WERI-Rb-1 (cell line): Measurements from ENCODE around the gene WNK1.

Experiments used
- DNase-seq: peaks from one replicate; pipeline ENCODE4 v3.0.0-alpha.2; 2020
- H3K27ac ChIP-seq: fragments of 250-450 bp; sonication (Bioruptor Pico); 2 replicates; pipeline ENCODE4 v1.5.1; 2020; ENCODE audit warnings: mild to moderate bottlenecking, moderate library complexity
- H3K27me3 ChIP-seq: fragments of 250-450 bp; sonication (Bioruptor Pico); 2 replicates; pipeline ENCODE4 v1.5.1; 2021; ENCODE audit warnings: mild to moderate bottlenecking, low read depth, moderate library complexity; ENCODE audit not compliant: insufficient read depth, severe bottlenecking
- H3K36me3 ChIP-seq: fragments of 250-450 bp; sonication (Bioruptor Pico); 2 replicates; pipeline ENCODE4 v1.5.1; 2020; ENCODE audit warnings: mild to moderate bottlenecking, moderate library complexity
- H3K4me3 ChIP-seq: 2 replicates; pipeline ENCODE4 v1.5.1; 2011; ENCODE audit warnings: low read depth, mild to moderate bottlenecking, control low read depth, low read length
- H3K9me3 ChIP-seq: fragments of 250-450 bp; sonication (Bioruptor Pico); 2 replicates; pipeline ENCODE4 v1.5.1; 2021; ENCODE audit warnings: mild to moderate bottlenecking, moderate library complexity; ENCODE audit not compliant: severe bottlenecking
- TF ChIP-seq, protein P1 (sequence below): IDR thresholded peaks from 2 replicates; pipeline ENCODE4 v1.5.1; 2011; ENCODE audit warnings: low read depth, mild to moderate bottlenecking, control low read depth, inconsistent platforms, low read length

WNK1 gene

GRCh38 chr12:936377-937345 lies 184.3 kb downstream of the WNK1 start:
- no peaks in the 10 kb centered on the region for H3K27me3 ChIP-seq
- no peak overlapping the region for H3K4me3 ChIP-seq
- TF ChIP-seq, protein P1, sequence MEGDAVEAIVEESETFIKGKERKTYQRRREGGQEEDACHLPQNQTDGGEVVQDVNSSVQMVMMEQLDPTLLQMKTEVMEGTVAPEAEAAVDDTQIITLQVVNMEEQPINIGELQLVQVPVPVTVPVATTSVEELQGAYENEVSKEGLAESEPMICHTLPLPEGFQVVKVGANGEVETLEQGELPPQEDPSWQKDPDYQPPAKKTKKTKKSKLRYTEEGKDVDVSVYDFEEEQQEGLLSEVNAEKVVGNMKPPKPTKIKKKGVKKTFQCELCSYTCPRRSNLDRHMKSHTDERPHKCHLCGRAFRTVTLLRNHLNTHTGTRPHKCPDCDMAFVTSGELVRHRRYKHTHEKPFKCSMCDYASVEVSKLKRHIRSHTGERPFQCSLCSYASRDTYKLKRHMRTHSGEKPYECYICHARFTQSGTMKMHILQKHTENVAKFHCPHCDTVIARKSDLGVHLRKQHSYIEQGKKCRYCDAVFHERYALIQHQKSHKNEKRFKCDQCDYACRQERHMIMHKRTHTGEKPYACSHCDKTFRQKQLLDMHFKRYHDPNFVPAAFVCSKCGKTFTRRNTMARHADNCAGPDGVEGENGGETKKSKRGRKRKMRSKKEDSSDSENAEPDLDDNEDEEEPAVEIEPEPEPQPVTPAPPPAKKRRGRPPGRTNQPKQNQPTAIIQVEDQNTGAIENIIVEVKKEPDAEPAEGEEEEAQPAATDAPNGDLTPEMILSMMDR, result no peak
- peaks cover 9% of the 10 kb centered on the region for H3K36me3 ChIP-seq
- H3K9me3 ChIP-seq, result no peaks in the 10 kb centered on the region
- no peak overlapping the region for H3K27ac ChIP-seq
- DNase-seq, result no peak

DNA sequence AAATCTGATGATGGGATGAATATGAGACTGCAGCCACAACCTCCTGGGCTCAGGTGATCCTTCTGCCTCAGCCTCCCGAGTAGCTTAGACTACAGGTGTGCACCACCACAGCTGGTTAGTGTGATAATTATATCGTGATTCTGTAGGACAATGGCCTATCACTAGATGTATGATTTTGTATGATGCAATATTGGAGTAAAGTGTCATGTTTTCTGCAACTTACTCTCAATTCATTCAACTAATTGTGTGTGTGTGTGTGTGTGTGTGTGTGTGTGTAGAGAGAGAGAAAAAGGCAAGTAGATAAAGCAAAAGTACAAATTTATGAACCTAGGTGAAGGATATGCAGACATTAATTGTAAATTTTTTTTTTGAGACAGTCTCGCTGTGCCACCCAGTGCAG lies 186.4 kb downstream of the WNK1 start:
- H3K27me3 ChIP-seq, result no peaks in the 10 kb centered on the region
- H3K27ac ChIP-seq, result no peak overlapping the region
- TF ChIP-seq, protein P1, result no peak
- peaks cover 20% of the 10 kb centered on the region for H3K36me3 ChIP-seq
- H3K9me3 ChIP-seq, result no peaks in the 10 kb centered on the region
- no peak overlapping the region for H3K4me3 ChIP-seq
- DNase-seq, result no peak

DNA sequence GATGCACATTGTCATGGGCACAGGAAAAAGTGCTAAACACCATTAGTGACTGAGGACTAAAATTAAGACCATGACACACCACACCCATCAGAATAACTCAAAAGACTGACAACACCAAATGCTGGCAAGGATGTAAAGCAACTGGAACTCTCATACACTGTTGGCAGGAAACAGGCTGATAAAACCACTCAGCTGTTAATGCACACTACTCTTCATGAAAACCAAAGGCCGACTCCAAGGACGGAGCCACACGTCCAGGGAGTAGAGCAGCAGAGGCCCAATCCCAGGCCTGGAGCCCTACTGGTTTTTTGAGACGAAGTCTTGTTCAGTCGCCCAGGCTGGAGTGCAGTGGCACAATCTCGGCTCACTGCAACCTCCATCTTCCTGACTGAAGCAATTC lies 190.7 kb downstream of the WNK1 start:
- TF ChIP-seq, protein P1, result no peak
- H3K36me3 ChIP-seq, result peaks cover 13% of the 10 kb centered on the region

DNA sequence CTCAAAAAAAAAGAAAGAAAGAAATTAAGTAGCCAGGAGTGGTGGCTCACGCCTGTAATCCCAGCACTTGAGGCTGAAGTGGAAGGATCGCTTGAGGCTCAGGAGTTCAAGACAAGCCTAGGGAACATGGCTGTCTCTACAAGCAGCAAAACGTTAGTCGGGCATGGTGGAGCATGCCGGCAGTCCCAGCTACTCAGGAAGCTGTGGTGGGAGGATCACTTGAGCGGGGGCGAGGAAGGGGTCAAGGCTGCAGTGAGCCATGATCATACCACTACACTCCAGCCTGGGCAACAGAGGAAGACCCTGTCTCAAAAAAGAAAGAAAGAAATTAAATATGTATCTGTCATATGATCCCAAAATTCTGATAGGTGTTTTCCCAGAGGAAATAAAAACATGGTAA lies 191.8 kb downstream of the WNK1 start:
- no peaks in the 10 kb centered on the region for H3K9me3 ChIP-seq
- H3K36me3 ChIP-seq, result peaks cover 13% of the 10 kb centered on the region
- no peak for DNase-seq
- H3K27me3 ChIP-seq, result no peaks in the 10 kb centered on the region
- no peak overlapping the region for H3K4me3 ChIP-seq
- TF ChIP-seq, protein P1, result no peak
- no peak overlapping the region for H3K27ac ChIP-seq

More for the DNA sequence above, 190.7 kb downstream of the WNK1 start:
- Histone ChIP-seq H3K9me3 (no peaks in the 10 kb centered on the region), H3K27ac (no peak overlapping the region), H3K4me3 (no peak overlapping the region), H3K27me3 (no peaks in the 10 kb centered on the region)
- no peak for DNase-seq

DNA sequence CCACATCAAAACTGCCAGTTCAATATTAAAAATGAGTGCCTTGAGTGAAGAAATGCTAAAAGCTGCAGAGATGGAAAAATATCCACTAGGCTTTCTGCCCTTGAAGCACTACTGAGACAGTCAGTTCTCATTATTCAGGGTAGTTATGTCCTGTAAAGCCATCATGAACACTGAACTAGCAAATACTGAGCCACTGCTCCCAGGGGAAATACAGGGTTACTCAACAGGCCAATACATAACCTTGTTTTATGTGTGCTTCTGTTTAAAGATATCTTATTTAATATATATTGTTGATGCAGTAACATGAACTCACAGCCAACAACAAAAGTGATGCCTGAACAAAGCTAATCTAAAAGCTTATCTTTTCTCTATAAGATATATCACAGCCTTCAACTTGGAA lies 193.8 kb downstream of the WNK1 start:
- DNase-seq, result no peak
- Histone ChIP-seq H3K36me3 (peaks cover 13% of the 10 kb centered on the region), H3K9me3 (no peaks in the 10 kb centered on the region), H3K27me3 (no peaks in the 10 kb centered on the region), H3K27ac (no peak overlapping the region), H3K4me3 (no peak overlapping the region)
- TF ChIP-seq, protein P1, result no peak
